Common myeloid progenitor, CD34-positive (primary cell): ENCODE data around the gene TSEN15.

ENCODE experiments used
- CTCF ChIA-PET: fragments of 350-600 bp; sonication (Branson Sonifier 250); formaldehyde crosslinking; loops from one replicate; lab custom pipeline; 2021; ENCODE audit warnings: antibody characterized with exemption; lab: Charles Lee
- POLR2A ChIA-PET: fragments of 350-600 bp; sonication (Branson Sonifier 250); formaldehyde crosslinking; loops from one replicate; lab custom pipeline; 2021; ENCODE audit warnings: antibody characterized with exemption; lab: Charles Lee
- DNase-seq, 3 donors: peaks; one replicate each; pipeline versions ENCODE4 v3.0.0 to v3.0.0-alpha.2; 2013
- H3K27ac ChIP-seq, 2 experiments: 1 replicate in 1 of 2; 2 replicates in 1 of 2; pipeline ENCODE4 v1.7.0; 2013; ENCODE audit warnings: inconsistent platforms in 2 of 2, low read length in 2 of 2, mild to moderate bottlenecking in 2 of 2, low read depth in 1 of 2, moderate library complexity in 1 of 2; ENCODE audit not compliant: severe bottlenecking in 2 of 2, insufficient read depth in 1 of 2, poor library complexity in 1 of 2
- H3K27me3 ChIP-seq, 5 experiments: replicated peaks in 2 of 5; 1 replicate in 3 of 5; 2 replicates in 2 of 5; pipeline versions ENCODE4 v1.6.1 to v1.7.0; 2013; ENCODE audit warnings: low read length in 4 of 5, mild to moderate bottlenecking in 2 of 5, moderate library complexity in 2 of 5, inconsistent platforms in 1 of 5; ENCODE audit not compliant: insufficient read depth in 5 of 5, control insufficient read depth in 4 of 5
- H3K36me3 ChIP-seq, 4 experiments: 1 replicate in 2 of 4; 2 replicates in 2 of 4; pipeline versions ENCODE4 v1.6.1 to v1.7.0; 2013; ENCODE audit warnings: low read length in 3 of 4, control low read depth in 1 of 4, mild to moderate bottlenecking in 1 of 4; ENCODE audit not compliant: control insufficient read depth in 4 of 4, insufficient read depth in 4 of 4
- H3K4me1 ChIP-seq, 4 experiments: 1 replicate in 3 of 4; 2 replicates in 1 of 4; pipeline versions ENCODE4 v1.6.1 to v1.7.1; 2013; ENCODE audit warnings: low read length in 3 of 4, mild to moderate bottlenecking in 3 of 4, control low read depth in 1 of 4, inconsistent platforms in 1 of 4, moderate library complexity in 1 of 4; ENCODE audit not compliant: control insufficient read depth in 4 of 4, insufficient read depth in 4 of 4; ENCODE audit errors: control extremely low read depth in 1 of 4
- H3K4me3 ChIP-seq, 7 experiments: 1 replicate in 4 of 7; 2 replicates in 3 of 7; pipeline versions ENCODE4 v1.5.1 to v1.7.0; 2013; ENCODE audit warnings: mild to moderate bottlenecking in 7 of 7, low read length in 6 of 7, moderate library complexity in 6 of 7, inconsistent platforms in 2 of 7, low read depth in 2 of 7, control low read depth in 1 of 7; ENCODE audit not compliant: insufficient read depth in 4 of 7, control insufficient read depth in 1 of 7; ENCODE audit errors: extremely low read depth in 1 of 7
- H3K9me3 ChIP-seq, 5 experiments: 1 replicate in 4 of 5; 2 replicates in 1 of 5; pipeline versions ENCODE4 v1.6.1 to v1.7.1; 2013; ENCODE audit warnings: low read length in 4 of 5, mild to moderate bottlenecking in 2 of 5, inconsistent platforms in 1 of 5, low read depth in 1 of 5, moderate library complexity in 1 of 5; ENCODE audit not compliant: control insufficient read depth in 4 of 5, insufficient read depth in 2 of 5; ENCODE audit errors: control extremely low read depth in 1 of 5
- WGBS: methylation state at CpG from one replicate; pipeline ENCODE4 v1.1.5; 2013; ENCODE audit not compliant: insufficient coverage; 5-methylcytosine and 5-hydroxymethylcytosine counted together

TSEN15 gene

DNA sequence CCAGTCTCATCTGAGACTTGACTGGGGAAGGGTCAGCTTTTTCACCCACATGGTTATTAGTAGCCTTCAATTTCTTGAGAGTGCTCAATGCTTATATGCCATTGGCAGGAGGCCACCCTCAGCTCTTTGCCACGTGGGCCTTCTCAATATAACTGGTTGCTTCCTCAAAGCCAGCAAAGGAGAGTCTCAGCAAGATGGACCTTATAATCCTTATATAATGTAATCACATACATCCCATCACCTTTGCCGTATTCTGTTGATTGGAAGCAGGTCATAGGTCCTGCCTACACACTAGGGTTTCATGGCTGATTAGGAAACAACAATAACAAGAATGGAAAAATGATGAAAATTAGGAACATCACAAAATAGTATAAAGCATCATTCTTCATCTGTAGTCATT lies 22.9 kb downstream of the TSEN15 start:
- H3K27ac ChIP-seq, result no peak overlapping the region
- no peaks in the 10 kb centered on the region for H3K27me3 ChIP-seq
- DNase-seq, result no peak
- POLR2A ChIA-PET, result no interaction called here
- CTCF ChIA-PET, result interaction anchor here (2.7 to 3.1 kb wide), 2 partner anchors 148 to 151 kb away, joined by 15 to 21 read pairs; no protein-coding TSS in a partner anchor
- H3K4me3 ChIP-seq, result no peak overlapping the region
- peaks cover 0 to 6% (median 2%) of the 10 kb centered on the region in 5 experiments for H3K9me3 ChIP-seq
- WGBS, result 100% methylated on average over 1 of the region's 2 CpGs
- H3K36me3 ChIP-seq, result peaks cover 2 to 27% (median 3%) of the 10 kb centered on the region in 4 experiments
- H3K4me1 ChIP-seq, result no peaks in the 10 kb centered on the region

DNA sequence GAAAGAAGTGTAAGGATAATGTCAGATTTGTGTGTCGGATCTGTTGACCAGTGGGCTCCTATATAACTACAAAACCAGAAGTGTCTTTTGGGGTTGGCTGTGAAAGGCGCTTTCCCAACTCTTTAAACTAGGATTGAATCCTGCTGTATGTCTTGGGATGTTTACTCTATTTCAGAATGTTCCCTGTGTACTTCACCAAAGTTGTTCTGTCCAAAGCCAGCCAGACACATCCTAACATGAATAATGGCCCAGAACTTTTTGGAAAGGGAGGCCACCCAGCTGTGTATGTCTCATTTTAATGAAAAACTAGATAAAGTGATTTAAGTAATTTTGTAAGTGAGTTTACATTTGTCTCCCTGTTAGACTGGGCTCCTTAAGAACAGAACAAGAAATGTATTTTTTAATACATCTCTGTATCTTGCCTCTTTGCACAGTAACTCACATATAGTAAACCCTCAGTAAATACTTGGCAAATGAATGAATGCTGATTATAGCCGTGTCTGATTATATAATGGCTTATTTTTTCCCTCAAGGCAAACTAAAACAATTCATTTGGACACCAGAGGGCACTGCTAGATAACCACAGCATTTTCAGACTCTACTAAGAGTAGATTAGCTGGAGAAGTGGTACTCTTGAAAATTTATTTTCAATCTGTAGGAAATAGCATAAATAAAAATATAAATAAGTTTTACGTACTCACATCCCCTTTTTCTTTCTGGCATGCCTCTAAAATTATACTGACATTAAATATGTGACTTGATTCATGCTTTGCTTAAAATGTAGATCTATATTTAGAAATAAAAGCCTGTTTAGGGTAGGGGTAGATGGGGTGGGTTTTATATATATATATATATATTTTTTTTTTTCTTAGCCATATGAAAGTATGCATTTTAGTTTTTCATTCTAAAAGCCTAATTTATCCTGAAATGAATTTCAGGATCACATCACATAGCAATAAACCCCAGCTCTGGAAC lies 23.8 kb downstream of the TSEN15 start:
- peak; percentile 59 to 82 (median 78) for DNase-seq
- no peak overlapping the region for H3K27ac ChIP-seq
- ChIA-PET POLR2A (no interaction called here), CTCF (interaction anchor here (0.7 to 3.1 kb wide), 11 partner anchors 11 to 619 kb away, joined by 3 to 21 read pairs (median 4); no protein-coding TSS in a partner anchor)
- H3K27me3 ChIP-seq, result no peaks in the 10 kb centered on the region
- H3K36me3 ChIP-seq, result peaks cover 0 to 23% (median 1%) of the 10 kb centered on the region in 4 experiments
- H3K9me3 ChIP-seq, result peaks cover 0 to 6% (median 2%) of the 10 kb centered on the region in 5 experiments
- H3K4me1 ChIP-seq, result no peaks in the 10 kb centered on the region
- H3K4me3 ChIP-seq, result no peak overlapping the region
- WGBS, result no CpG with 5 or more reads among the region's 4 CpGs

DNA sequence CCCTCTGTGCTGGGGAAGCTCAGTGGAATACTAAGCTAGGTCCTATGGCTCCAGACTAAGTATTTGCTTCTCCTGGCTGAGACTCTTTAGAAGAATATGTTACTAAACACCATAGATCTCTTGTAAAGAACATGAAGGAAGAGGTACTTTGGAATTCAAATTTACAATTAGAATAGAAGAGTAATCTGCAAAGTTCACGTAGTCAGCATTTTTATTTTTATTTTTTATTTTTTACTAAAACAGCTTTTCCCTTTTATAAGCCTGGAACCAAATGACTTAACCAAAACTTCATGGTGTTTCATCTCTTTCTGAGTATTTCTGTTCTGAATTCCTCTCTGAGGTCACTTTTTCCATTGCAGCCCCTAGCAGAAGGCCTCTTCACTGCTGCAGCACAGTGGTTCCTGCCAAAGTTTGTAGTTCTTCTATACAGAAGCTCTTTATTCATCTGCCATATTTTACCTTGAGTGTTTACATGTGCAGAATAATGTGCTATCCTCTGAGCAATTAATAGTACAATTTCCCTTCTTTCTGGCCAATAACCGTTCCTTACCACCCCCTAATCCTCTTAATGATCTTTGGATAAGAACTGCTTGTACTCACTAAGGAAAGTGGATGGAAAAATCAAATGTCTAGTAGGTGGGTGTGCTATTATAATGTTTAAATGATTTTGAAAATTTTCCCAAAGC lies 27.2 kb downstream of the TSEN15 start:
- 100% methylated on average over 1 of the region's 2 CpGs for WGBS
- DNase-seq, result no peak
- H3K36me3 ChIP-seq, result peaks cover 0 to 4% (median 0%) of the 10 kb centered on the region in 4 experiments
- no peaks in the 10 kb centered on the region for H3K27me3 ChIP-seq
- H3K27ac ChIP-seq, result no peak overlapping the region
- no peak overlapping the region for H3K4me3 ChIP-seq
- ChIA-PET CTCF (interaction anchor here (0.9 to 1.2 kb wide), 3 partner anchors 16 to 143 kb away, joined by 3 read pairs; no protein-coding TSS in a partner anchor), POLR2A (no interaction called here)
- peaks cover 0 to 6% (median 2%) of the 10 kb centered on the region in 5 experiments for H3K9me3 ChIP-seq
- H3K4me1 ChIP-seq, result no peaks in the 10 kb centered on the region

DNA sequence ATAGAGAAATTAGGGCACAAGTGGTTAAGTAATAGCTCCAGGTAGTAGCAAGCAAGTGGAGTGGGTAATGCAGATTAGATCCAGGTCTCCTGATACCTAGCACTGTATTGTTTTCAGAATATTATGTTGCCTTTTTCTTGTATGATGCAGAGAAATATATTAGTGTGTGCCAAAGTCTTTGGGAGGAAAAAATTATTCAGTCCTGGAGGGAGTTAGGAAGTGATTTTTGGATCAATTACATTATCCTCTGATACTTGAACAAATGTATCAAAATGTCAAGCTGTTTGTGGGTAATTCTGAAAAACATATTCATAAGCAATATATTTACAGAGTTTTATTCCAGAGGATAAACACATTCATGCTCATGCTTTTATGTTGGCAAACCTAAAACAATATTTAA lies 28.8 kb downstream of the TSEN15 start:
- H3K9me3 ChIP-seq, result peaks cover 0 to 6% (median 2%) of the 10 kb centered on the region in 5 experiments
- no peaks in the 10 kb centered on the region for H3K4me1 ChIP-seq
- no peaks in the 10 kb centered on the region for H3K36me3 ChIP-seq
- H3K27me3 ChIP-seq, result no peaks in the 10 kb centered on the region
- no peak overlapping the region for H3K4me3 ChIP-seq
- DNase-seq, result no peak
- no peak overlapping the region for H3K27ac ChIP-seq
- POLR2A ChIA-PET, result no interaction called here
- CTCF ChIA-PET, result interaction anchor here (1.3 to 1.9 kb wide), 2 partner anchors 12 to 142 kb away, joined by 4 to 7 read pairs; no protein-coding TSS in a partner anchor

DNA sequence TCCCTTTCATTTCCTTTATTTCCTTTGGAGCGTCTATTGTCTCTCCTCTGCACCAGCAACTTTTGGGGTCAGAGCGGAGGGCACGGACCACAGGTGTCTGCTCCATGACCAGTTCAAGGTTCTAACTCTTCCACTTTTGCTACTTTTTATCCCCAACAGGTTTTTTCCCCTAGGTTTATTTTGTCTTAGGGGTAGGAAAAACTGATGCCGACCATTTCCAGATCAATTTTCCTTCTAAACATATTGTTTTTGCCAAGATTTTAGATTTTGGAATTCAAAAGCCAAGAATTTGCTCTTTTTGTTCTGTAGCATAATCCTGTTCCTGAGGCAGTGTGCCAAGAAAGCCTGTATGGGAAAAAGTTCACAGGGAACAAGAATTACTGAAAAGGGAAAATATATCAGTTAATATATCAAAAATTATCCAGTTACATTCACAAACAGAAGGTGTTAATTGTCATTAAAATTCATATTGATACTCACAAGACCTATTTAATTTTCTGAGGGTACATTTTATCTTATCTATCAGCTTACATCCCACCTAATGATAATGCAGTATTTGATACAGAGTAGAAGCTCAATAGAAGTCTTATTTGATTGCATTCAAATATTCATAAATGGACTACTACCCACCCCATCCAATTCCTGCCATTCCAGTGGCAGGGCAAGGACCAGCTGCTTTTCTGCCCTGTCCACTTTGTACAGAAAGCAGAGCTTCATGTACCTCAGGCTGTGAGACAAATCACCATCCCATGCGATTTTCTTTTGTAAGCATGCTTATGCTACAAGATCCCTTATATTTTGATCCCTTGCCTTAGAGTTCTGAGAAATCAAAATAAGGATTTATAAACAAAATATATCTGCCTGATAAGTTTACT lies 31.2 kb downstream of the TSEN15 start:
- WGBS, result 100% methylated on average over 4 of the region's 5 CpGs
- POLR2A ChIA-PET, result no interaction called here
- no peak for DNase-seq
- no peaks in the 10 kb centered on the region for H3K36me3 ChIP-seq
- no peak overlapping the region for H3K27ac ChIP-seq
- H3K4me3 ChIP-seq, result no peak overlapping the region
- no peaks in the 10 kb centered on the region for H3K27me3 ChIP-seq
- CTCF ChIA-PET, result no interaction called here
- no peaks in the 10 kb centered on the region for H3K4me1 ChIP-seq
- H3K9me3 ChIP-seq, result peaks cover 0 to 5% (median 0%) of the 10 kb centered on the region in 5 experiments

DNA sequence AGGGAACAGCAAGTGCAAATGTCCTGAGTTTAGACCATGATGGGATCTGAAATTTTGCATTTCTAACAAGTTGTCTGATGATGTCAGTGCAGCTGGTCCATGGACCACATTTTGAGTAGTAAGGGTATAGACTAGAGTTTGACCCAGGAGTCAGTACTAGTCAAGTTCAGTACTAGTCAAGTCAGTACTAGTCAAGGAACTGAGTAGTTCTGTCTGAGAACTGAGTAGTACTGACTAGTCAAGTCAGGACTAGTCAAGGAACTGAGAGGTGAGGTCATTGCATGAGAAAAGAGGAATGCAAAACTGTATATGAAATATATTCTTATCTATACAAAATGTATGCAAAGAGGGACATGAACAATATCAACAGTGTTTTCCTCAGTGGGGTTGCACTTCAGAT lies 34.1 kb downstream of the TSEN15 start:
- ChIA-PET POLR2A (no interaction called here), CTCF (interaction anchor here (1.3 to 1.5 kb wide), 2 partner anchors 9 kb away, joined by 4 read pairs; no protein-coding TSS in a partner anchor)
- Histone ChIP-seq H3K27me3 (no peaks in the 10 kb centered on the region), H3K27ac (no peak overlapping the region), H3K4me1 (no peaks in the 10 kb centered on the region), H3K4me3 (no peak overlapping the region), H3K9me3 (peaks cover 0 to 5% (median 0%) of the 10 kb centered on the region in 5 experiments), H3K36me3 (no peaks in the 10 kb centered on the region)
- no peak for DNase-seq
